K562 (cell line): Measurements from ENCODE around the gene RUVBL2. TPM values are rescaled to one million over a fixed set of nuclear protein-coding genes. Genes with fewer than 3 reads are reported as not detected.
A peak's percentile ranks its signal among the peaks of the same experiment; 100 is the strongest.

Experiments
- ATAC-seq: fragments of 200-7000 bp; cut with Tn5 transposase; 3 replicates; pipeline ENCODE4 v1.9.1; 2020; ENCODE audit warnings: moderate library complexity
- BruUV-seq: library from RNA; stranded (reverse); fragments of 400-500 nt; replicated peaks from 2 replicates; lab custom pipeline; 2021; lab: Mats Ljungman, UMichigan
- CTCF ChIA-PET: fragments of 300-600 bp; formaldehyde crosslinking; extraction: SDS; loops from one replicate; lab custom pipeline; 2021; ENCODE audit warnings: low intra/inter-chr PET ratio; lab: Yijun Ruan, JAX
- POLR2A ChIA-PET: fragments of 300-600, 350-650 bp; sonication (Branson Sonifier 250); formaldehyde crosslinking; extraction: SDS; loops from one replicate; lab custom pipeline; 2021; ENCODE audit warnings: antibody characterized with exemption, inconsistent platforms; lab: Yijun Ruan, JAX
- DNase-seq, 4 experiments: peaks; one replicate each; pipeline versions ENCODE4 v3.0.0 to v3.0.0-alpha.2; 2011 to 2018; ENCODE audit warnings: low spot score in 3 of 4, mixed read lengths in 3 of 4; ENCODE audit errors: extremely low read depth in 1 of 4
- FAIRE-seq: peaks from 2 replicates; lab custom pipeline; 2011; peaks lifted over from hg19 to GRCh38; lab: Jason Lieb, UNC
- H2AFZ ChIP-seq: 2 replicates; pipeline ENCODE4 v1.6.0; 2011; ENCODE audit warnings: low read depth, low read length, control low read depth, inconsistent platforms
- H3K27ac ChIP-seq: fragments of 200-600 bp; 3 replicates; pipeline ENCODE4 v1.8.0; 2011; ENCODE audit warnings: low read depth, mild to moderate bottlenecking, control low read depth, inconsistent platforms, low read length, moderate library complexity, mixed read lengths; ENCODE audit errors: extremely low read depth
- H3K27me3 ChIP-seq, 2 experiments: fragments of 300-600 bp in 1 of 2; 2 replicates in 1 of 2; 3 replicates in 1 of 2; pipeline versions ENCODE4 v1.6.0 to v1.8.0; 2011; ENCODE audit warnings: inconsistent platforms in 2 of 2, low read length in 2 of 2, mild to moderate bottlenecking in 1 of 2, mixed read lengths in 1 of 2, moderate library complexity in 1 of 2; ENCODE audit not compliant: control insufficient read depth in 2 of 2, insufficient read depth in 2 of 2
- H3K36me3 ChIP-seq: fragments of 300-600 bp; 3 replicates; pipeline ENCODE4 v1.8.0; 2011; ENCODE audit warnings: mild to moderate bottlenecking, low read length, inconsistent platforms; ENCODE audit not compliant: control insufficient read depth, insufficient read depth
- H3K4me1 ChIP-seq, 2 experiments: fragments of 200-600 bp in 1 of 2; replicated peaks in 1 of 2; 2 replicates in 1 of 2; 3 replicates in 1 of 2; pipeline versions ENCODE4 v1.5.1 to v1.8.0; 2011; ENCODE audit warnings: inconsistent platforms in 2 of 2, low read length in 2 of 2, mild to moderate bottlenecking in 1 of 2, mixed read lengths in 1 of 2, moderate library complexity in 1 of 2; ENCODE audit not compliant: control insufficient read depth in 2 of 2, insufficient read depth in 2 of 2
- H3K4me2 ChIP-seq: 2 replicates; pipeline ENCODE4 v1.6.1; 2011; ENCODE audit warnings: low read length, control low read depth, inconsistent platforms, mixed read lengths; ENCODE audit not compliant: insufficient read depth
- H3K4me3 ChIP-seq: fragments of 200-600 bp; sonication (generic), shearing (Covaris generic); 2 replicates; pipeline ENCODE4 v1.5.1; 2016; ENCODE audit warnings: control low read depth, inconsistent platforms
- H3K79me2 ChIP-seq: fragments of 200-600 bp; 3 replicates; pipeline ENCODE4 v1.8.0; 2011; ENCODE audit warnings: low read length, inconsistent platforms; ENCODE audit not compliant: control insufficient read depth, insufficient read depth
- H3K9ac ChIP-seq, 2 experiments: 2 replicates each; pipeline versions ENCODE4 v1.6.0 to v1.6.1; 2011; ENCODE audit warnings: low read depth in 2 of 2, low read length in 2 of 2, control low read depth in 1 of 2, inconsistent platforms in 1 of 2, mild to moderate bottlenecking in 1 of 2, mixed read lengths in 1 of 2; ENCODE audit not compliant: insufficient read depth in 1 of 2
- H3K9me1 ChIP-seq: one replicate; pipeline ENCODE4 v1.6.0; 2011; ENCODE audit warnings: inconsistent platforms, mild to moderate bottlenecking, low read length, moderate library complexity; ENCODE audit not compliant: control insufficient read depth, insufficient read depth
- H3K9me3 ChIP-seq: replicated peaks from 2 replicates; pipeline ENCODE4 v1.5.1; 2011; ENCODE audit warnings: low read depth, low read length, inconsistent platforms; ENCODE audit not compliant: control insufficient read depth, insufficient read depth
- H4K20me1 ChIP-seq: replicated peaks from 2 replicates; pipeline ENCODE4 v1.6.1; 2011; ENCODE audit warnings: low read length, inconsistent platforms, mixed read lengths; ENCODE audit not compliant: control insufficient read depth, insufficient read depth
- ATF7 ChIP-seq: fragments of 450-650 bp; IDR thresholded peaks from 2 replicates; pipeline ENCODE4 v1.7.1; 2014; ENCODE audit warnings: mild to moderate bottlenecking, moderate library complexity
- EHMT2 ChIP-seq: fragments of 450-650 bp; IDR thresholded peaks from 2 replicates; pipeline ENCODE4 v1.6.1; 2018; ENCODE audit warnings: antibody characterized with exemption
- HMG20A ChIP-seq: fragments of 450-650 bp; formaldehyde crosslinking; conservative IDR thresholded peaks from 2 replicates; pipeline ENCODE4 v1.4.0; 2020; ENCODE audit warnings: mild to moderate bottlenecking, mixed read lengths
- NR2C2 ChIP-seq, 2 experiments: fragments of 200-800 bp in 1 of 2; sonication (Bioruptor generic) in 1 of 2; sonication (generic) in 1 of 2; formaldehyde crosslinking in 1 of 2; IDR thresholded peaks; 2 replicates each; pipeline versions ENCODE4 v1.6.1 to v1.8.0; 2016 to 2022; ENCODE audit warnings: mild to moderate bottlenecking in 1 of 2, missing compliant biosample characterization in 1 of 2, missing genetic modification characterization in 1 of 2, missing genetic modification reagents in 1 of 2
- PCBP2 ChIP-seq: fragments of 200-400 bp; formaldehyde crosslinking; IDR thresholded peaks from 2 replicates; pipeline ENCODE4 v1.6.1; 2018; ENCODE audit warnings: low read length, low read depth, mild to moderate bottlenecking, moderate library complexity; ENCODE audit not compliant: poor library complexity, severe bottlenecking
- SIN3B ChIP-seq: fragments of 450-650 bp; IDR thresholded peaks from 2 replicates; pipeline ENCODE4 v1.6.1; 2017; ENCODE audit warnings: low read depth, mild to moderate bottlenecking, moderate library complexity
- SMARCA4 ChIP-seq: fragments of 450-650 bp; IDR thresholded peaks from 2 replicates; pipeline ENCODE4 v1.6.1; 2016
- TAL1 ChIP-seq: fragments of 450-650 bp; IDR thresholded peaks from 2 replicates; pipeline ENCODE4 v1.6.1; 2016; ENCODE audit warnings: mild to moderate bottlenecking
- ZNF384 ChIP-seq: IDR thresholded peaks from 2 replicates; pipeline ENCODE4 v1.6.1; 2012; ENCODE audit warnings: low read depth, low read length, improper control_type of control experiment
- WGBS: fragments of 100-300 bp; shearing (Covaris generic); methylation state at CpG from one replicate; pipeline ENCODE4 v1.1.6; 2016; ENCODE audit warnings: low coverage, mixed read lengths; ENCODE audit not compliant: insufficient coverage; ENCODE audit errors: missing lambda C conversion rate; 5-methylcytosine and 5-hydroxymethylcytosine counted together
- in situ Hi-C: fragments of 300-500 bp; cut with MboI; formaldehyde crosslinking; loops from 4 replicates; pipeline ENCODE4 v1.15.0; 2018; ENCODE audit warnings: inconsistent platforms, mixed read lengths
- intact Hi-C: fragments of 100-400 bp; cut with micrococcal nuclease; formaldehyde crosslinking; loops from 2 replicates; pipeline ENCODE4 v1.14.2; 2022
- polyA plus RNA-seq, 8 experiments: library from polyadenylated mRNA; depleted of rRNA in 4 of 8; stranded (reverse) in 5 of 8; unstranded in 3 of 8; fragments of >200 nt; fragmentation: Nextera tagmentation in 2 of 8; fragmentation: Illumina TruSeq in 1 of 8; extraction: Ambion mirVana in 2 of 8; extraction: Trizol in 1 of 8; gene quantifications; 2 replicates each; pipeline versions ENCODE4 v1.2.1 to v1.2.3, GENCODE V29; 2011 to 2014; ENCODE audit warnings: inconsistent platforms in 1 of 8, missing spikeins in 1 of 8
- total RNA-seq, 7 experiments: library from RNA; depleted of rRNA in 6 of 7; stranded (reverse); fragments of >200 nt in 6 of 7; fragmentation: Illumina TruSeq in 2 of 7; extraction: Trizol in 2 of 7; gene quantifications; 2 replicates each; pipeline versions ENCODE4 v1.2.1 to v1.2.3, GENCODE V29; 2011 to 2021; ENCODE audit warnings: low replicate concordance in 1 of 7
- TF ChIP-seq, protein P1 (sequence below): fragments of 450-650 bp; formaldehyde crosslinking; IDR thresholded peaks from 2 replicates; pipeline ENCODE4 v1.4.0; 2020; ENCODE audit warnings: mild to moderate bottlenecking, moderate library complexity
- TF ChIP-seq, protein P2 (sequence below): fragments of 250-450 bp; sonication (Bioruptor Pico); IDR thresholded peaks from 2 replicates; pipeline ENCODE4 v1.4.0; 2020; ENCODE audit warnings: mild to moderate bottlenecking, moderate library complexity, borderline replicate concordance
- TF ChIP-seq, protein P3 (sequence below): fragments of 450-650 bp; IDR thresholded peaks from 2 replicates; pipeline ENCODE4 v1.6.1; 2016; ENCODE audit warnings: mild to moderate bottlenecking

RUVBL2 gene
- total and polyA plus RNA-seq, 9 of the 15 experiments (the other 6 are each of a cell fraction or from before 2014, with no cell fraction given): 71.4 to 453 (median 237) TPM

DNA sequence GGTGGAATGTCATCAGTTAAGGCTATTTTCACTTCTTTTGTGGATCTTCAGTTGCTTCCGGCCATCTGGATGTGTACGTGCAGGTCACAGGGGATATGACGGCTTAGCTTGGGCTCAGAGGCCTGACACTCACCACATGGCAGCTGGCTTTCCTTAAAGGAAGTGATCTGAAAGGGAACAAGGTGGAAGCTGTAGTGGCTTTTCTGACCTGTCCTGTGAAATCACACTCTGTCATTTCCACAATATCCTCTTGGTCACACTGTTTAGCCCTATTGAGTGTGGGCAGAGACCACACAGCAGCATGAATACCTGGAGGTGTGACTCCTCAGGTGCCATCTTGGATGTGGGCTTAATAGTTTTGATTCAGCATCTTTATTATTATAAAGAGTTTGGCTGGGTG, 43.5 kb upstream of the RUVBL2 start (continued):
- TF ChIP-seq ATF7: no peak

DNA sequence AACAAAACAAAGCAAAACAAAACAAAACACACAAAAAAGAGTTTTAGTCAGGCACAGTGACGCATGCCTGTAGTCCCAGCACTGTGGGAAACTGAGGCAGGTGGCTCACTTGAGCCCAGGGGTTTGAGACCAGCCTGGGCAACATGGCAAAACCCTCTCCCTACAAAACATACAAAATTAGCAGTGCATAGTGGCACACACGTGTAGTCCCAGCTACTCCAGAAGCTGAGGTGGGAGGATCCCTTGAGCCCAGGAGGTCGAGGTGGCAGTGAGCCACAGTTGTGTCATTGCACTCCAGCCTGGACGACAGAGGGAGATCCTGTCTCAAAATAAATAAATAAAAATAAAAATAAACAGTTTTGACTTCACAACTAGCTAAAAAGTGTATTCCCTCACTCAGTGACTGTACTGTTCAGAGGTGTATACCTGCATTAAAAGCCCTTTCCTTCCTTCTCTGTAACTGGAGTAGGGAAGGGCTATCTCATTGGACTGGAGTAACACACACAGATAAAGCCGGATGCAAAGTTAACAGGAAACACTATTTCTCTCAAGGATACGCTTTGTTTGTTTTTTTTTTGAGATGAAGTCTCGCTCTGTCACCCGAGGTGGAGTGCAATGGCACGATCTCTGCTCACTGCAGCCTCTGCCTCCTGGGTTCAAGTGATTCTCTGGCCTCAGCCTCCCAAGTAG, 42.7 kb upstream of the RUVBL2 start:
- no TSS peak for BruUV-seq
- Histone ChIP-seq H3K27me3 (no peaks in the 10 kb centered on the region), H3K36me3 (peaks cover 2% of the 10 kb centered on the region; the same call in 1 of the 3 replicates), H3K79me2 (peaks cover 12% of the 10 kb centered on the region), H3K4me3 (no peak overlapping the region), H3K9me1 (no peaks in the 10 kb centered on the region), H3K9ac (peak overlapping the region in 1 of 2 experiments; percentile 45; a peak in 2 of 4 replicates), H2AFZ (peak overlapping the region; percentile 85), H3K27ac (peak overlapping the region; percentile 70), H3K4me2 (peak overlapping the region; percentile 56), H3K9me3 (peaks cover 11% of the 10 kb centered on the region), H3K4me1 (peaks cover 31 to 46% of the 10 kb centered on the region in 2 experiments; a peak in 4 of 5 replicates), H4K20me1 (no peaks in the 10 kb centered on the region)
- ChIA-PET POLR2A (interaction anchor here (0.6 to 3.7 kb wide), 7 partner anchors 10 to 79 kb away, joined by 3 to 29 read pairs (median 5); partner anchors contain the start of genes FTL and PPP1R15A), CTCF (no interaction called here)
- ATAC-seq (peak; percentile 49), DNase-seq (peak in 2 of 4 experiments; percentile 44 to 52), FAIRE-seq (peak; percentile 23)
- intact Hi-C loops: no loop called here
- 13% methylated on average over 9 of the region's 9 CpGs for WGBS
- in situ Hi-C loops: no loop called here
- TF ChIP-seq, protein P1, sequence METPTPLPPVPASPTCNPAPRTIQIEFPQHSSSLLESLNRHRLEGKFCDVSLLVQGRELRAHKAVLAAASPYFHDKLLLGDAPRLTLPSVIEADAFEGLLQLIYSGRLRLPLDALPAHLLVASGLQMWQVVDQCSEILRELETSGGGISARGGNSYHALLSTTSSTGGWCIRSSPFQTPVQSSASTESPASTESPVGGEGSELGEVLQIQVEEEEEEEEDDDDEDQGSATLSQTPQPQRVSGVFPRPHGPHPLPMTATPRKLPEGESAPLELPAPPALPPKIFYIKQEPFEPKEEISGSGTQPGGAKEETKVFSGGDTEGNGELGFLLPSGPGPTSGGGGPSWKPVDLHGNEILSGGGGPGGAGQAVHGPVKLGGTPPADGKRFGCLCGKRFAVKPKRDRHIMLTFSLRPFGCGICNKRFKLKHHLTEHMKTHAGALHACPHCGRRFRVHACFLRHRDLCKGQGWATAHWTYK (CRISPR knock-in tag): 0 out of 2 replicates have a peak, but pooled peaks have one; percentile 17
- TF ChIP-seq, protein P2, sequence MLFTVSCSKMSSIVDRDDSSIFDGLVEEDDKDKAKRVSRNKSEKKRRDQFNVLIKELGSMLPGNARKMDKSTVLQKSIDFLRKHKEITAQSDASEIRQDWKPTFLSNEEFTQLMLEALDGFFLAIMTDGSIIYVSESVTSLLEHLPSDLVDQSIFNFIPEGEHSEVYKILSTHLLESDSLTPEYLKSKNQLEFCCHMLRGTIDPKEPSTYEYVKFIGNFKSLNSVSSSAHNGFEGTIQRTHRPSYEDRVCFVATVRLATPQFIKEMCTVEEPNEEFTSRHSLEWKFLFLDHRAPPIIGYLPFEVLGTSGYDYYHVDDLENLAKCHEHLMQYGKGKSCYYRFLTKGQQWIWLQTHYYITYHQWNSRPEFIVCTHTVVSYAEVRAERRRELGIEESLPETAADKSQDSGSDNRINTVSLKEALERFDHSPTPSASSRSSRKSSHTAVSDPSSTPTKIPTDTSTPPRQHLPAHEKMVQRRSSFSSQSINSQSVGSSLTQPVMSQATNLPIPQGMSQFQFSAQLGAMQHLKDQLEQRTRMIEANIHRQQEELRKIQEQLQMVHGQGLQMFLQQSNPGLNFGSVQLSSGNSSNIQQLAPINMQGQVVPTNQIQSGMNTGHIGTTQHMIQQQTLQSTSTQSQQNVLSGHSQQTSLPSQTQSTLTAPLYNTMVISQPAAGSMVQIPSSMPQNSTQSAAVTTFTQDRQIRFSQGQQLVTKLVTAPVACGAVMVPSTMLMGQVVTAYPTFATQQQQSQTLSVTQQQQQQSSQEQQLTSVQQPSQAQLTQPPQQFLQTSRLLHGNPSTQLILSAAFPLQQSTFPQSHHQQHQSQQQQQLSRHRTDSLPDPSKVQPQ: no peak
- TF ChIP-seq TAL1 (no peak), HMG20A (CRISPR knock-in tag) (no peak), ZNF384 (no peak), SMARCA4 (peak; percentile 56; the same call in 1 of the 2 replicates), NR2C2 (CRISPR knock-in tag; IDR thresholded peaks at IDR 0.05) (no peak), NR2C2 (tag; IDR thresholded peaks at IDR 0.05) (no peak), EHMT2 (no peak), SIN3B (no peak), PCBP2 (no peak)
- TF ChIP-seq, protein P3, sequence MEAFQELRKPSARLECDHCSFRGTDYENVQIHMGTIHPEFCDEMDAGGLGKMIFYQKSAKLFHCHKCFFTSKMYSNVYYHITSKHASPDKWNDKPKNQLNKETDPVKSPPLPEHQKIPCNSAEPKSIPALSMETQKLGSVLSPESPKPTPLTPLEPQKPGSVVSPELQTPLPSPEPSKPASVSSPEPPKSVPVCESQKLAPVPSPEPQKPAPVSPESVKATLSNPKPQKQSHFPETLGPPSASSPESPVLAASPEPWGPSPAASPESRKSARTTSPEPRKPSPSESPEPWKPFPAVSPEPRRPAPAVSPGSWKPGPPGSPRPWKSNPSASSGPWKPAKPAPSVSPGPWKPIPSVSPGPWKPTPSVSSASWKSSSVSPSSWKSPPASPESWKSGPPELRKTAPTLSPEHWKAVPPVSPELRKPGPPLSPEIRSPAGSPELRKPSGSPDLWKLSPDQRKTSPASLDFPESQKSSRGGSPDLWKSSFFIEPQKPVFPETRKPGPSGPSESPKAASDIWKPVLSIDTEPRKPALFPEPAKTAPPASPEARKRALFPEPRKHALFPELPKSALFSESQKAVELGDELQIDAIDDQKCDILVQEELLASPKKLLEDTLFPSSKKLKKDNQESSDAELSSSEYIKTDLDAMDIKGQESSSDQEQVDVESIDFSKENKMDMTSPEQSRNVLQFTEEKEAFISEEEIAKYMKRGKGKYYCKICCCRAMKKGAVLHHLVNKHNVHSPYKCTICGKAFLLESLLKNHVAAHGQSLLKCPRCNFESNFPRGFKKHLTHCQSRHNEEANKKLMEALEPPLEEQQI: no peak
